H1 (cell line): ENCODE data around the gene ACVR1.

Source experiments
- EP300 ChIP-seq, 2 experiments: IDR thresholded peaks; 1 replicate in 1 of 2; 2 replicates in 1 of 2; pipeline ENCODE4 v1.6.1; 2011 to 2012; ENCODE audit warnings: low read depth in 2 of 2, low read length in 2 of 2, mild to moderate bottlenecking in 2 of 2, borderline replicate concordance in 1 of 2, inconsistent platforms in 1 of 2, moderate library complexity in 1 of 2
- POLR2AphosphoS5 ChIP-seq: IDR thresholded peaks from 2 replicates; pipeline ENCODE4 v1.6.1; 2011; ENCODE audit warnings: low read depth, low read length
- TBP ChIP-seq: IDR thresholded peaks from 2 replicates; pipeline ENCODE4 v1.6.1; 2011; ENCODE audit warnings: low read depth, low read length, improper control_type of control experiment
- TF ChIP-seq, protein P1 (sequence below): fragments of 300-600 bp; sonication (generic); IDR thresholded peaks from 2 replicates; pipeline ENCODE4 v1.7.1; 2012; ENCODE audit warnings: low read length, moderate library complexity, mild to moderate bottlenecking, inconsistent platforms; ENCODE audit not compliant: insufficient replicate concordance
- TF ChIP-seq, protein P2 (sequence below), 3 experiments: IDR thresholded peaks; 1 replicate in 2 of 3; 2 replicates in 1 of 3; pipeline versions ENCODE4 v1.5.1 to v1.6.1; 2011; ENCODE audit warnings: low read length in 3 of 3, mild to moderate bottlenecking in 3 of 3, inconsistent platforms in 2 of 3, low read depth in 1 of 3, moderate library complexity in 1 of 3; ENCODE audit not compliant: insufficient read depth in 1 of 3; ENCODE audit errors: control extremely low read depth in 1 of 3

DNA sequence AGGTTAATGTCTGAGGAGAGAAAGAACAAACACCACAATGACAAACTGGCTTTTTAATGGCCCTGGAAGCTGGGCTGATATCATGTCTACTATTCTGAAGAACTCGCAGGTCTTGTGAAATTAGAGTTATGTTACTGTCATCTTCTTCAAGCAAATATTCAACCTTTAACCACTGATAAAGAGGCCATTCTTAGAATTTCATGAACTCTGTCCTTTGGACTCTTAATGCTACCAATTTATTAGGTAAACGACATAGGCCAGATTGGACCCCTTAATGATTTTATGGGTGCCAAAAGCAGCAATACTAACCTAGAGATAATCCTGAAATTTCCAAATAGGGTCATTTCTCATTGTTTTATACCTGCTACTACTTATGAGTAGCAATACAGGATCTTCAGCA, 138.5 kb downstream of the ACVR1 start:
- TF ChIP-seq, protein P1, sequence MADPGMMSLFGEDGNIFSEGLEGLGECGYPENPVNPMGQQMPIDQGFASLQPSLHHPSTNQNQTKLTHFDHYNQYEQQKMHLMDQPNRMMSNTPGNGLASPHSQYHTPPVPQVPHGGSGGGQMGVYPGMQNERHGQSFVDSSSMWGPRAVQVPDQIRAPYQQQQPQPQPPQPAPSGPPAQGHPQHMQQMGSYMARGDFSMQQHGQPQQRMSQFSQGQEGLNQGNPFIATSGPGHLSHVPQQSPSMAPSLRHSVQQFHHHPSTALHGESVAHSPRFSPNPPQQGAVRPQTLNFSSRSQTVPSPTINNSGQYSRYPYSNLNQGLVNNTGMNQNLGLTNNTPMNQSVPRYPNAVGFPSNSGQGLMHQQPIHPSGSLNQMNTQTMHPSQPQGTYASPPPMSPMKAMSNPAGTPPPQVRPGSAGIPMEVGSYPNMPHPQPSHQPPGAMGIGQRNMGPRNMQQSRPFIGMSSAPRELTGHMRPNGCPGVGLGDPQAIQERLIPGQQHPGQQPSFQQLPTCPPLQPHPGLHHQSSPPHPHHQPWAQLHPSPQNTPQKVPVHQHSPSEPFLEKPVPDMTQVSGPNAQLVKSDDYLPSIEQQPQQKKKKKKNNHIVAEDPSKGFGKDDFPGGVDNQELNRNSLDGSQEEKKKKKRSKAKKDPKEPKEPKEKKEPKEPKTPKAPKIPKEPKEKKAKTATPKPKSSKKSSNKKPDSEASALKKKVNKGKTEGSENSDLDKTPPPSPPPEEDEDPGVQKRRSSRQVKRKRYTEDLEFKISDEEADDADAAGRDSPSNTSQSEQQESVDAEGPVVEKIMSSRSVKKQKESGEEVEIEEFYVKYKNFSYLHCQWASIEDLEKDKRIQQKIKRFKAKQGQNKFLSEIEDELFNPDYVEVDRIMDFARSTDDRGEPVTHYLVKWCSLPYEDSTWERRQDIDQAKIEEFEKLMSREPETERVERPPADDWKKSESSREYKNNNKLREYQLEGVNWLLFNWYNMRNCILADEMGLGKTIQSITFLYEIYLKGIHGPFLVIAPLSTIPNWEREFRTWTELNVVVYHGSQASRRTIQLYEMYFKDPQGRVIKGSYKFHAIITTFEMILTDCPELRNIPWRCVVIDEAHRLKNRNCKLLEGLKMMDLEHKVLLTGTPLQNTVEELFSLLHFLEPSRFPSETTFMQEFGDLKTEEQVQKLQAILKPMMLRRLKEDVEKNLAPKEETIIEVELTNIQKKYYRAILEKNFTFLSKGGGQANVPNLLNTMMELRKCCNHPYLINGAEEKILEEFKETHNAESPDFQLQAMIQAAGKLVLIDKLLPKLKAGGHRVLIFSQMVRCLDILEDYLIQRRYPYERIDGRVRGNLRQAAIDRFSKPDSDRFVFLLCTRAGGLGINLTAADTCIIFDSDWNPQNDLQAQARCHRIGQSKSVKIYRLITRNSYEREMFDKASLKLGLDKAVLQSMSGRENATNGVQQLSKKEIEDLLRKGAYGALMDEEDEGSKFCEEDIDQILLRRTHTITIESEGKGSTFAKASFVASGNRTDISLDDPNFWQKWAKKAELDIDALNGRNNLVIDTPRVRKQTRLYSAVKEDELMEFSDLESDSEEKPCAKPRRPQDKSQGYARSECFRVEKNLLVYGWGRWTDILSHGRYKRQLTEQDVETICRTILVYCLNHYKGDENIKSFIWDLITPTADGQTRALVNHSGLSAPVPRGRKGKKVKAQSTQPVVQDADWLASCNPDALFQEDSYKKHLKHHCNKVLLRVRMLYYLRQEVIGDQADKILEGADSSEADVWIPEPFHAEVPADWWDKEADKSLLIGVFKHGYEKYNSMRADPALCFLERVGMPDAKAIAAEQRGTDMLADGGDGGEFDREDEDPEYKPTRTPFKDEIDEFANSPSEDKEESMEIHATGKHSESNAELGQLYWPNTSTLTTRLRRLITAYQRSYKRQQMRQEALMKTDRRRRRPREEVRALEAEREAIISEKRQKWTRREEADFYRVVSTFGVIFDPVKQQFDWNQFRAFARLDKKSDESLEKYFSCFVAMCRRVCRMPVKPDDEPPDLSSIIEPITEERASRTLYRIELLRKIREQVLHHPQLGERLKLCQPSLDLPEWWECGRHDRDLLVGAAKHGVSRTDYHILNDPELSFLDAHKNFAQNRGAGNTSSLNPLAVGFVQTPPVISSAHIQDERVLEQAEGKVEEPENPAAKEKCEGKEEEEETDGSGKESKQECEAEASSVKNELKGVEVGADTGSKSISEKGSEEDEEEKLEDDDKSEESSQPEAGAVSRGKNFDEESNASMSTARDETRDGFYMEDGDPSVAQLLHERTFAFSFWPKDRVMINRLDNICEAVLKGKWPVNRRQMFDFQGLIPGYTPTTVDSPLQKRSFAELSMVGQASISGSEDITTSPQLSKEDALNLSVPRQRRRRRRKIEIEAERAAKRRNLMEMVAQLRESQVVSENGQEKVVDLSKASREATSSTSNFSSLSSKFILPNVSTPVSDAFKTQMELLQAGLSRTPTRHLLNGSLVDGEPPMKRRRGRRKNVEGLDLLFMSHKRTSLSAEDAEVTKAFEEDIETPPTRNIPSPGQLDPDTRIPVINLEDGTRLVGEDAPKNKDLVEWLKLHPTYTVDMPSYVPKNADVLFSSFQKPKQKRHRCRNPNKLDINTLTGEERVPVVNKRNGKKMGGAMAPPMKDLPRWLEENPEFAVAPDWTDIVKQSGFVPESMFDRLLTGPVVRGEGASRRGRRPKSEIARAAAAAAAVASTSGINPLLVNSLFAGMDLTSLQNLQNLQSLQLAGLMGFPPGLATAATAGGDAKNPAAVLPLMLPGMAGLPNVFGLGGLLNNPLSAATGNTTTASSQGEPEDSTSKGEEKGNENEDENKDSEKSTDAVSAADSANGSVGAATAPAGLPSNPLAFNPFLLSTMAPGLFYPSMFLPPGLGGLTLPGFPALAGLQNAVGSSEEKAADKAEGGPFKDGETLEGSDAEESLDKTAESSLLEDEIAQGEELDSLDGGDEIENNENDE, result no peak
- TF ChIP-seq, protein P2, sequence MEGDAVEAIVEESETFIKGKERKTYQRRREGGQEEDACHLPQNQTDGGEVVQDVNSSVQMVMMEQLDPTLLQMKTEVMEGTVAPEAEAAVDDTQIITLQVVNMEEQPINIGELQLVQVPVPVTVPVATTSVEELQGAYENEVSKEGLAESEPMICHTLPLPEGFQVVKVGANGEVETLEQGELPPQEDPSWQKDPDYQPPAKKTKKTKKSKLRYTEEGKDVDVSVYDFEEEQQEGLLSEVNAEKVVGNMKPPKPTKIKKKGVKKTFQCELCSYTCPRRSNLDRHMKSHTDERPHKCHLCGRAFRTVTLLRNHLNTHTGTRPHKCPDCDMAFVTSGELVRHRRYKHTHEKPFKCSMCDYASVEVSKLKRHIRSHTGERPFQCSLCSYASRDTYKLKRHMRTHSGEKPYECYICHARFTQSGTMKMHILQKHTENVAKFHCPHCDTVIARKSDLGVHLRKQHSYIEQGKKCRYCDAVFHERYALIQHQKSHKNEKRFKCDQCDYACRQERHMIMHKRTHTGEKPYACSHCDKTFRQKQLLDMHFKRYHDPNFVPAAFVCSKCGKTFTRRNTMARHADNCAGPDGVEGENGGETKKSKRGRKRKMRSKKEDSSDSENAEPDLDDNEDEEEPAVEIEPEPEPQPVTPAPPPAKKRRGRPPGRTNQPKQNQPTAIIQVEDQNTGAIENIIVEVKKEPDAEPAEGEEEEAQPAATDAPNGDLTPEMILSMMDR (IDR thresholded peaks at IDR 0.05; ENCODE audit: control extremely low read depth in 1 of 3, insufficient read depth in 1 of 3, low read depth in 1 of 3, low read length in 3 of 3), result no peak
- TF ChIP-seq POLR2AphosphoS5, result no peak
- TF ChIP-seq EP300 (IDR thresholded peaks at IDR 0.05; ENCODE audit: borderline replicate concordance in 1 of 2, low read depth in 2 of 2, low read length in 2 of 2), result no peak
- no peak for TF ChIP-seq TBP
